ENCODE results near the gene SMAD1.

DNA sequence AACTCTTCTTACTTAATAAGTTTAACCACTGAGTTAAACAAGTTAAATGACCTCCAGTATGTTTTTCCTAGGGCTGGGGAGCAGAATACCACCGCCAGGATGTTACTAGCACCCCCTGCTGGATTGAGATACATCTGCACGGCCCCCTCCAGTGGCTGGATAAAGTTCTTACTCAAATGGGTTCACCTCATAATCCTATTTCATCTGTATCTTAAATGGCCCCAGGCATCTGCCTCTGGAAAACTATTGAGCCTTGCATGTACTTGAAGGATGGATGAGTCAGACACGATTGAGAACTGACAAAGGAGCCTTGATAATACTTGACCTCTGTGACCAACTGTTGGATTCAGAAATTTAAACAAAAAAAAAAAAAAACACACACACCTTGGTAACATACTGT lies 76.1 kb downstream of the SMAD1 start:
- TF ChIP-seq, protein P1, sequence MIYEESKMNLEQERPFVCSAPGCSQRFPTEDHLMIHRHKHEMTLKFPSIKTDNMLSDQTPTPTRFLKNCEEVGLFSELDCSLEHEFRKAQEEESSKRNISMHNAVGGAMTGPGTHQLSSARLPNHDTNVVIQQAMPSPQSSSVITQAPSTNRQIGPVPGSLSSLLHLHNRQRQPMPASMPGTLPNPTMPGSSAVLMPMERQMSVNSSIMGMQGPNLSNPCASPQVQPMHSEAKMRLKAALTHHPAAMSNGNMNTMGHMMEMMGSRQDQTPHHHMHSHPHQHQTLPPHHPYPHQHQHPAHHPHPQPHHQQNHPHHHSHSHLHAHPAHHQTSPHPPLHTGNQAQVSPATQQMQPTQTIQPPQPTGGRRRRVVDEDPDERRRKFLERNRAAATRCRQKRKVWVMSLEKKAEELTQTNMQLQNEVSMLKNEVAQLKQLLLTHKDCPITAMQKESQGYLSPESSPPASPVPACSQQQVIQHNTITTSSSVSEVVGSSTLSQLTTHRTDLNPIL (CRISPR knock-in tag; IDR thresholded peaks at IDR 0.05; ENCODE audit: low read depth) = no peak
- TF ChIP-seq, protein P2, sequence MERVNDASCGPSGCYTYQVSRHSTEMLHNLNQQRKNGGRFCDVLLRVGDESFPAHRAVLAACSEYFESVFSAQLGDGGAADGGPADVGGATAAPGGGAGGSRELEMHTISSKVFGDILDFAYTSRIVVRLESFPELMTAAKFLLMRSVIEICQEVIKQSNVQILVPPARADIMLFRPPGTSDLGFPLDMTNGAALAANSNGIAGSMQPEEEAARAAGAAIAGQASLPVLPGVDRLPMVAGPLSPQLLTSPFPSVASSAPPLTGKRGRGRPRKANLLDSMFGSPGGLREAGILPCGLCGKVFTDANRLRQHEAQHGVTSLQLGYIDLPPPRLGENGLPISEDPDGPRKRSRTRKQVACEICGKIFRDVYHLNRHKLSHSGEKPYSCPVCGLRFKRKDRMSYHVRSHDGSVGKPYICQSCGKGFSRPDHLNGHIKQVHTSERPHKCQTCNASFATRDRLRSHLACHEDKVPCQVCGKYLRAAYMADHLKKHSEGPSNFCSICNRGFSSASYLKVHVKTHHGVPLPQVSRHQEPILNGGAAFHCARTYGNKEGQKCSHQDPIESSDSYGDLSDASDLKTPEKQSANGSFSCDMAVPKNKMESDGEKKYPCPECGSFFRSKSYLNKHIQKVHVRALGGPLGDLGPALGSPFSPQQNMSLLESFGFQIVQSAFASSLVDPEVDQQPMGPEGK (CRISPR knock-in tag; IDR thresholded peaks at IDR 0.05; ENCODE audit: borderline replicate concordance) = no peak
